Stimulated activated CD4-positive, alpha-beta T cell treated with anti-CD3 and anti-CD28 coated beads, Interleukin-15, amount 100 ng/mL, for 48 hours (primary cell): Measurements from ENCODE around the gene LYPD5.
"Not testable (repeated sequence)": the region's sequence is repeated elsewhere in the genome, so short reads cannot be mapped to it uniquely, and the experiment has no call there.

Experiments
- DNase-seq, 2 donors: peaks; one replicate each; pipeline ENCODE4 v3.0.0-alpha.2; 2020; ENCODE audit warnings: low read depth in 2 of 2

The LYPD5 gene

DNA sequence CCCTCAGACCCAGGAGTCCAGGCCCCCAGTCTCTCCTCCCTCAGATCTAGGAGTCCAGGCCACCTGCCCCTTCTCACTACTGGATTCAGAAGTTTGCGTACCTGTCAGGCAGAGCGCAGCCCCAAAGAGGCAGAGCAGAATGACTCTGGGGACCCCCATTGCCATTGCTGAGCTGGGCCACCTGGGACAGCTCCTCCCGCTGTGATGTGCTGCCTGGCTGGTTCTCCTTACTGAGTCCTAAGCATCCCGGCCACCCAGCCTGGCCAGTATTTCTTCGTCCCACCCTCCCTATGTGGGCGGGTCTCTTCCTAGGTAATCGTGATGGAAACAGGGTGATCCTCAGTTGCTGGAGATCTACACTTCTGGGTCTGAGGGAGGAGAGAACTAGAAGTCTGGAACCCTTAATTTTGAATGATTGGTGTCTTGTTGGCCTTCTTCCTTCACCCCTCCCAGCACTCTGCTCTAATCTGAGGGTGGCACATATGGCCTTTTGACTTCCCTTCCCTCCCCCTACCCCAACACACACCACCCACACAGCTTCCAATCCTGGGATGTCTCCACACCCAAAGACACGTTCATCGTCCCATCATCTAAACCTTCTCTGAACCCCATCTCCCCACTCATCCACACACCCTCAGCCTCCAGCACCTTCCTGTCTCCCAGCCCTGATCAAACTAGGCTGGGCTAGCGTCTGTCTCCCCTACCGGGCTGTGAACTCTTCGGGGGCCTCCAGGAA, at the start of gene LYPD5:
LYPD5 (minus strand) TSS at position 232 of the 736 bp plus-strand sequence; CDS start at position 165, 67 bp downstream.
- no peak for DNase-seq

DNA sequence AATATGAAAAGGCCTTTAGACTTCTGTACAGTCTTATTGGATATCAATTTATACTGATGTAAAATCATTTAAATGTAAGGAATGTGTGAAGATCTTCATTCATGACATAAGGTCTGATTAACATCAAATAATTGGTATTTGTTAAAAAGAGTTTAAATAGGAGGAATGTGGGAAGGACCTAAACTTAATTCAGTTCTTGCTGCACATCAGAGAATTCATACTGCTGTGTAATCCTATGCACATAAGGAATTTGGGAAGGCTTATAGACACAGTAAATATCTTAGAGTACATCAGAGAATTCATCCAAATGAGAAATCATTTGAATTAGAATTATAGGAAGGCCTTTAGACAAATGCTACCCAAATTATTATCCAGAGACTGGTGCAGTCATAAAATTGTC, 46.6 kb upstream of the LYPD5 start:
- DNase-seq, result no peak

- DNase-seq, result no peak
Observed at GRCh38 chr19:43847884-43848283, 45.6 kb upstream of the LYPD5 start.

DNA sequence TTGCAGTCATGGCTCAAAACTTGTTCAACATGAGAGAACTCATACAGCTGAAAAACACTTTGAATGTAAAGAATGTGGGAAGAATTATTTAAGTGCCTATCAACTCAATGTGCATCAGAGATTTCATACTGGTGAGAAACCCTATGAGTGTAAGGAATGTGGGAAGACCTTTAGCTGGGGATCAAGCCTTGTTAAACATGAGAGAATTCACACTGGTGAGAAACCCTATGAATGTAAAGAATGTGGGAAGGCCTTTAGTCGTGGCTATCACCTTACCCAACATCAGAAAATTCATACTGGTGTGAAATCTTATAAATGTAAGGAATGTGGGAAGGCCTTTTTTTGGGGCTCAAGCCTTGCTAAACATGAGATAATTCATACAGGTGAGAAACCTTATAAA, 45.0 kb upstream of the LYPD5 start:
- DNase-seq, result no peak

- no peak for DNase-seq
Observed at GRCh38 chr19:43842007-43842406, 39.8 kb upstream of the LYPD5 start.

- DNase-seq, result no peak
Observed at GRCh38 chr19:43839139-43839538, 36.9 kb upstream of the LYPD5 start.

DNA sequence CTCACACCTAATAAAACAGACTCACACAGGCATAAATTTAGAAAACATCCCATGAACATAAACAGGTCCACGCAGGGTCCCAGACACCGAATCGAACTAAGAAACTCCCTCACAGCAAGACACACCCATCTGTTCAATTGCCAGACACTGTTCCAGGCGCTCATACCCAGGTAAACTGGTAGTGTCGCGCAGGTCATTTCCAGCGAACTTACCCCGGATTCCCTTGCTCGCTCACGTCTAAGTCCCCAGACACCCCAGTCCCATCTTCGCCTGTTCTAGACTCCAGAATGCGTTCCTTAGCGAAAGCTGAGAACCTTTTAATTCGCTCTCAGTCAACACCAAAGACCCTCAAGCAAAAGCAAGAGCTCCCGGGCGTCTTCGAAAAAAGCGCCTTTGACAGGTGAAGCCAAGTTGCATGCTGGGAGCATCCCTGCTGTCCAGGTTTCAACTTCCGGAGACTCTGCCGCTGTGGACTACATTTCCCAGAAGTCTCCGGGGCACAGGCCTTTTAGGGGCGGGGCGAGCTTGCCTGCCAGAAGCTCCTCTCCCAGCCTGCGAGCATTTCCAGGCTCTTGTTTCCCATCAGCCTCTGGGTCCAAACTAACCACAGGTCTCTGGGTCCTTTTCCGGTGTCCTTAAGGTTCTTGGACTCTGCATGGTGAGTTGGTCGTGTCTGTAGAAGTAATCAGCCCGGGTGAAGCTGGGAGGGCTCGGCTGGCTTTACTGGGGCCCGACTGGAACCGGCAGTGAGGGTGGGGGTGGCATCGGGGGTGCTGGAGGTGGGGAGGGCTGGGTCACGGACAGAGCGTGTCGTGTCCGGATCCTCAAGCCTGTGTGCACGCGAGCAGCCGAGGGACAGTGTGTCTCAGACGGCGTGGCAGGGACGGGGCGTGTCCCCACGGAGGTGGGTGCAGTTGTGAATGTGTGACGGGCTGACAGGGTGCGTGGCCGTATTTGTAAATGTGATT, 24.8 kb upstream of the LYPD5 start, which contains the start of gene ZNF283:
ZNF283 (plus strand) TSS at position 535 of the 968 bp plus-strand sequence. CDS start 6,184 bp downstream, outside the sequence.
- peak; percentile 70 to 84 for DNase-seq

DNA sequence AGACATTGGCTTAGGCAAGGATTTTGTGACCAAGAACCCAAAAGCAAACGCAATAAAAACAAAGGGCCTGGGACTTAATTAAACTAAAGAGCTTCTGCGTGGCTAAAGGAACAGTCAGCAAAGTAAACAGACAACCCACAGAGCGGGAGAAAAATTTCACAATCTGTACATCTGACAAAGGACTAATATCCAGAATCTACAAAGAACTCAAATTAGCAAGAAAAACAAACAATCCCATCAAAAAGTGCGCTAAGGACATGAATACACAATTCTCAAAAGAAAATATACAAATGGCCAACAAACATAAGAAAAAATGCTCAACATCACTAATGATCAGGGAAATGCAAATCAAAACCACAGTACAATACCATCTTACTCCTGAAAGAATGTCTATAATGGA, 22.3 kb upstream of the LYPD5 start:
- not testable (repeated sequence) for DNase-seq

- DNase-seq, result not testable (repeated sequence)
Observed at GRCh38 chr19:43823856-43824255, 21.6 kb upstream of the LYPD5 start.

- no peak for DNase-seq
Observed at GRCh38 chr19:43820884-43821215, 18.6 kb upstream of the LYPD5 start.

DNA sequence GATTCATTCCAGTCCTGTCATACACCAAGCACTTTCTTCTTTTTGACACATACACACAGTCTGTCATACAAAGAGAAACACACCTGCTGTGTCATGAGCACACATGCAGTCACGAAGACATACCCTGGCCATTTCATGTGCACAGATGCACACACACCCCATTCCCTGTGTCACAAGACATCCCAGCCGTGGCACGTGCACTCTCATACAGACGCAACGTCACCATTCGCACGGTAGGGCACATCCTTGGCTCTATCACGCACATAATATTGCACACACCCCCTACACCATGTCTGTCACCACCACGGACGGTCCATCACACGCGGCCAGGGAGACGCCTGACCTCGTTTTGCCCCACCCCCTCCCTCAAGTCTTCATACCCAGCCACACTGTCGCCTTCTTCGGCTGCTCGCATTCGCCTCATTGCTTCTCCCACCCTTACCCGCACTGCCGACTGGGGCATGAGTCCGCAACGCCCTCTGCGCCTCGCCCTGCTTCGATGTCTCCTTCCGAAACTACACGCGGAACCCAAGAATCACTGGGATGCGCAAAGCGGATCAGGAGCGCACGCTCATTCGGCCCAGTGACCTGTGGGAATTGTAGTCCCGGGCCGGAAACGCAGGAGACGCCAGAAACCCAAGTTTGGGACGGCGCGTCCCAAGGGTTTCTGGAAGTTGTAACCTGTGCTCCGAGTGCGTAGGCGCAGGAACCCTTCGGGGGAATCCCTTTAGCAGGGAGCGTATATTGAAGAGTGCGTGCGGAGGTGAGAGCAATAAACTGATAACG, 18.0 kb upstream of the LYPD5 start:
- peak in 1 of 2 donors; percentile 16 for DNase-seq

- no peak for DNase-seq
Observed at GRCh38 chr19:43818500-43818899, 16.3 kb upstream of the LYPD5 start.

DNA sequence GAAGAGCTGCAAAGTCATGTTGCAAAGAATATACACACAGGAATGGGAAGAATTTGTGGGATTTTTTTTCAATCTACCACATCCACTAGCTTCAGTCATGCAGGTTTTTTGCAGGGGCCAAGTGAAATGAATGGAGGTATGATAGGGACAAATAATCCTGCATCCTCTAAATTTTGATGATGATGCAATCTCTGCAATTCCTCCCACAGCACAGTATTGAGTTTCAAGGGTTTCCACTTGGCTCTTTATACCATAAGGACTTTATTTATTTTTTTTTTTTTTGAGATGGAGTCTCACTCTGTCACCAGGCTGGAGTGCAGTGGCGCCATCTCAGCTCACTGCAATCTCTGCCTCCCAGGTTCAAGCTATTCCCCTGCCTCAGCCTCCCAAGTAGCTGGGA, 15.2 kb upstream of the LYPD5 start:
- DNase-seq, result not testable (repeated sequence)

DNA sequence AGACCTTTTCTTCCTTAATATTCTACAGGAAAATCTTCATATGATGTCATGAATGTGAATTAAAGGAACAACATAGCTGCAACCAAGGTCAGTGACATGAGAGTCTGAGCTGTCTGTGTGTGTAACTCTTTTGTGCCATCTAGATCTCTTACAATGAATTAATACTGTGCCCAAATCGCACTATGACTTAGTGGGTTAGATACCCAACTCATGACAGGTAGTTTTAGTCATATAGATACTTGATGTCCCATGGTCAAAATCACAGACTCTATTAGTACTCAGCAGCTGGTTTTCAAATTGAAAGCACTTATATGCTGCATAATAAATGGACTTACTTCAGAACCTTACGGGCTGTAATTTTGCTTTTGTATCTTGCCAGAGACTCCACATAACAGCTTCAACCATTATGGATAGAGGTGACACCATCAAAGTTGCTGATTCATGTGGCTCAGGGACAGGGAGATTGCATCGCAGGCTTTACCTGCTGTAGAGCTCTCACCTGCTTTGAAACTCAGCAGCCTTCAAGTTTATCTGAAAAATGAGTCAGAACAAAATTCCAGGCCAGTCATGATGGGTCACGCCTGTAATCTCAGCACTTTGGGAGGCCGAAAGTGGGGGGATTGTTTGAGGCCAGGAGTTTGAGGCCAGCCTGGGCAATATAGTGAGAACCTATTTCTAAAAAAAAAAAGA, 12.6 kb upstream of the LYPD5 start:
- DNase-seq, result no peak

DNA sequence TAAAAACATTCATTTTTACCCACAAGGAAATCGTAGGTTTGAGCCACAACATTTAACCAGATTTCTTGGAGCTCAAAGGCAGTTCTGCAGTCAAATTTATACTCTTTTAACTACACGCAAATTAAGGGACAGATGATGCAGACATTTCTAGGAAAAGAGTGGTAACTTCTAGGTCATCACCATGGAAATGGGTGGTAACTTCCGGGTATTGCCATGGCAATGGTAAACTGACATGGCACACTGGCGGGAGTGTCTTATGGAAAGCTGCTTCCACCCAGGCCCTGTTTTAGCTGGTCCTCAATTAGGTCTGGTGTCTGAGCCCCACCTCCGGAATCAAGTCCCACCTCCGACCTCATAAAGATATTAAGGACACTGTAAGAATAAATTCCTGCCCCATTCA, 10.4 kb upstream of the LYPD5 start:
- no peak for DNase-seq

DNA sequence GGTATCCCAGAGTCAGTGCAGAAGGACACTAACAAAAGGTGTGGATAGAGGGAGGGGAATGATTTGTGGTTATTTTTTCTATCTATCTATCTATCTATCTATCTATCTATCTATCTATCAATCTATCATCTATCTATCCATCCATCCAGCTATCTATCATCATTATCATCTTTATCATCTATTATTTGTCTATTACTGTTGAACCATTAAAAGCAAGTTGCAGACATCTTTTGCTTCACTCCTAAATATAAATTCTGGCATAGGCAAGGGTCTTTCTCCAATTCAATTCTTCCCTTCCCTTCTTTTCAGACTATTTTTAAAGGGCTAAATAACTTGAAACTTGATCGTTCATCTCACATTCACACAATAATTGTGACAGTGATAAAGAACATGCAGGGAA, 10.0 kb upstream of the LYPD5 start:
- no peak for DNase-seq

- DNase-seq, result no peak
Observed at GRCh38 chr19:43811837-43812236, 9.6 kb upstream of the LYPD5 start.

DNA sequence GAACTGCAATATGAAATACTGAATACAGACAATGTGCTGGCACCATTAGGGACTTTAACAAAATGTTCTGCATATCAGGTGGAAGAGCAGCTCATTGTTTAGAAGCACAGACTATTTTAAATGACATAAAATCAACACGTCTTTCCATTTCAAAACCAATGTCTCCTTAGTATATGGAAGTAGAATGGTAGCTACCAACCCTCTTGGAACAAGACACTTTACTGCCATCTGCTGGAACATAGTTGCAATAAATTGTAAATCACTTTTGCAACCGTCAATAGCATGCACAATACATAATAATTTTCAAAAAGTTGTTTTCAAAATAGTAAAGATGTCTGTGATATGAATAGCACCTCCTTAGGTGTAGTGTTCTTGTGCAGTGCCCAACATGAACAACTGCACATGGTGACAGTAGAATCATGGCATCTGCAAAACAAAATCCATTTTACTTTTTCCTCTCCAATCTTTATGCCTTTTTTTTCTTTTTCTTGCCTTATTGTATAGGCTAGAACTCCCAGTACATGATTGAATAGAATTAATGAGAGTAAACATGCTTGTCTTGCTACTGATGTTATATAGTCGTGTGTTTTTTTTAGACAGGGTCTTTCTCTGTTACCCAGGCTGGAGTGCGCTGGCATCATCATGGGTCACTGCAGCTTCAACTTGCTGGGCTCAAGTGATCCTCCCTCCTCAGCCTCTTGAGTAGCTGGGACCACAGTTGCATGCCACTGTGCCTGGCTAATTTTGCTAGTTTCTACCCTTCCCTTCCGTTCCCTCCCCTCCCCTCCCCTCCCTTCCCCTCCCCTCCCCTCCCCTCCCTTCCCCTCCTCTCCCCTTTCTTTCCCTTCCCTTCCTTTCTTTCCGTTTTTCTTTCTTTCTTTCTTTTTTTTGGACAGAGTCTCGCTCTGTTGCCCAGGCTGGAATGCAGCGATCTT, 7.8 kb upstream of the LYPD5 start:
- DNase-seq, result no peak

GRCh38 chr19:43807651-43808050, 5.4 kb upstream of the LYPD5 start:
- DNase-seq, result no peak

GRCh38 chr19:43806848-43807247, 4.6 kb upstream of the LYPD5 start:
- no peak for DNase-seq
